Endodermal cell (in vitro differentiated cells): Measurements from ENCODE around the gene MALT1. TPM values are rescaled to one million over a fixed set of nuclear protein-coding genes. Genes with fewer than 3 reads are reported as not detected.

ENCODE experiments used
- DNase-seq: peaks from one replicate; pipeline ENCODE4 v3.0.0-alpha.2; 2017
- H3K27ac ChIP-seq: 2 replicates; pipeline ENCODE4 v1.5.1; 2013; ENCODE audit warnings: mild to moderate bottlenecking, low read depth, low read length, moderate library complexity
- H3K27me3 ChIP-seq: 2 replicates; pipeline ENCODE4 v1.6.1; 2013; ENCODE audit warnings: mild to moderate bottlenecking, low read length, moderate library complexity; ENCODE audit not compliant: insufficient read depth, control insufficient read depth, poor library complexity, severe bottlenecking
- H3K36me3 ChIP-seq: 2 replicates; pipeline ENCODE4 v1.7.0; 2013; ENCODE audit warnings: mild to moderate bottlenecking, low read length, moderate library complexity; ENCODE audit not compliant: control insufficient read depth, insufficient read depth
- H3K4me1 ChIP-seq: one replicate; pipeline ENCODE4 v1.7.0; 2013; ENCODE audit warnings: low read length; ENCODE audit not compliant: control insufficient read depth, insufficient read depth
- H3K4me3 ChIP-seq: 2 replicates; pipeline ENCODE4 v1.5.1; 2013; ENCODE audit warnings: mild to moderate bottlenecking, low read length, moderate library complexity
- H3K9ac ChIP-seq: 2 replicates; pipeline ENCODE4 v1.6.1; 2013; ENCODE audit warnings: mild to moderate bottlenecking, low read length, moderate library complexity; ENCODE audit not compliant: poor library complexity, severe bottlenecking; ENCODE audit errors: extremely low read depth
- H3K9me3 ChIP-seq: 2 replicates; pipeline ENCODE4 v1.6.1; 2013; ENCODE audit warnings: mild to moderate bottlenecking, low read length, moderate library complexity; ENCODE audit not compliant: control insufficient read depth
- H3K27ac Mint-ChIP-seq: 2 replicates; pipeline ENCODE4 v1.8.0; 2020; ENCODE audit warnings: mixed read lengths
- H3K27me3 Mint-ChIP-seq: 2 replicates; pipeline ENCODE4 v1.8.0; 2021; ENCODE audit warnings: mild to moderate bottlenecking, mixed read lengths; ENCODE audit not compliant: insufficient read depth
- H3K36me3 Mint-ChIP-seq: 2 replicates; pipeline ENCODE4 v1.8.0; 2020; ENCODE audit warnings: low read depth, mixed read lengths
- H3K4me1 Mint-ChIP-seq: 2 replicates; pipeline ENCODE4 v1.8.0; 2020; ENCODE audit warnings: mixed read lengths
- H3K4me3 Mint-ChIP-seq: 2 replicates; pipeline ENCODE4 v1.8.0; 2020; ENCODE audit warnings: mild to moderate bottlenecking, moderate library complexity, mixed read lengths
- H3K9me3 Mint-ChIP-seq: 2 replicates; pipeline ENCODE4 v1.8.0; 2020; ENCODE audit warnings: mild to moderate bottlenecking, mixed read lengths
- CTCF ChIP-seq: fragments of 200-600 bp; sonication (generic); conservative IDR thresholded peaks from 2 replicates; pipeline ENCODE4 v1.5.0; 2021; ENCODE audit warnings: antibody characterized with exemption, mild to moderate bottlenecking
- WGBS, 2 experiments: methylation state at CpG; one replicate each; pipeline versions ENCODE4 v1.1.5 to v1.1.7; 2013; ENCODE audit warnings: missing lambda C conversion rate in 2 of 2, mixed read lengths in 1 of 2; ENCODE audit not compliant: insufficient coverage in 1 of 2, insufficient read length in 1 of 2; 5-methylcytosine and 5-hydroxymethylcytosine counted together
- total RNA-seq, 2 donors: library from RNA; stranded (reverse); fragmentation: NEBNext Ultra II Directional in 1 of 2; extraction: Animal tissue kit (Norgen Biotek cat#: 25700) in 1 of 2; gene quantifications; 2 replicates in 1 of 2; 3 replicates in 1 of 2; pipeline ENCODE4 v1.2.1, GENCODE V29; 2021

The MALT1 gene
- total RNA-seq, 2 donors from 2014 or later: 14.0 to 22.1 TPM

GRCh38 chr18:58661423-58661822 is 9.8 kb upstream of the MALT1 start:
- Mint-ChIP-seq H3K27me3 (no peaks in the 10 kb centered on the region), H3K36me3 (no peaks in the 10 kb centered on the region), H3K9me3 (no peaks in the 10 kb centered on the region), H3K27ac (no peak overlapping the region), H3K4me1 (no peaks in the 10 kb centered on the region), H3K4me3 (no peak overlapping the region)
- no peaks in the 10 kb centered on the region for H3K27me3 ChIP-seq
- no peak overlapping the region for H3K27ac ChIP-seq
- H3K4me1 ChIP-seq: no peaks in the 10 kb centered on the region
- WGBS, 2 experiments: 92 to 94% methylated on average over 3 of the region's 3 CpGs
- TF ChIP-seq CTCF: peak; percentile 71
- no peak overlapping the region for H3K4me3 ChIP-seq
- no peak overlapping the region for H3K9ac ChIP-seq
- no peaks in the 10 kb centered on the region for H3K36me3 ChIP-seq
- no peaks in the 10 kb centered on the region for H3K9me3 ChIP-seq
- no peak for DNase-seq

DNA sequence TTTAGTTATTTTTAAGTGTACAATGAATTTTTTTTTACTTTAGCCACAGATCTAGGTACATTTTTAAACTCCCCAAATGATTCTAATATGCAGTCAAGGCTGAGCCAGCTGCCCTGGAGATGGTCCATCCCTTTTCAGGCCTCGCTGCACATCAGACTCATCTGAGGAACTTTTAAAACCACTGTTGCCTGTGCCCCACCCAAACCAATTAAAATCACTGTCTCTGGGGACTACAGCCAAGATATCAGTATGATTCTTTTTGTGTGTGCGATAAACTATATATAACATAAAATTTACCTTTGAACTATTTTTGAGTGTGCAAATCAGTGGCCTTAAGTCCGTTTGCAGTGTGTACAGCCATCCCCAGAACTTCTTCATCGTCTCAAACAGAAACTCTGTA is 9.1 kb upstream of the MALT1 start:
- Histone ChIP-seq H3K27me3 (no peaks in the 10 kb centered on the region), H3K4me1 (no peaks in the 10 kb centered on the region), H3K4me3 (no peak overlapping the region), H3K36me3 (no peaks in the 10 kb centered on the region), H3K9me3 (no peaks in the 10 kb centered on the region), H3K9ac (no peak overlapping the region), H3K27ac (no peak overlapping the region)
- Mint-ChIP-seq H3K27ac (no peak overlapping the region), H3K9me3 (no peaks in the 10 kb centered on the region), H3K27me3 (no peaks in the 10 kb centered on the region), H3K4me3 (no peak overlapping the region), H3K36me3 (no peaks in the 10 kb centered on the region), H3K4me1 (no peaks in the 10 kb centered on the region)
- no peak for DNase-seq
- TF ChIP-seq CTCF: no peak
- 90 to 93% methylated on average over 3 of the region's 4 CpGs for WGBS, 2 experiments

DNA sequence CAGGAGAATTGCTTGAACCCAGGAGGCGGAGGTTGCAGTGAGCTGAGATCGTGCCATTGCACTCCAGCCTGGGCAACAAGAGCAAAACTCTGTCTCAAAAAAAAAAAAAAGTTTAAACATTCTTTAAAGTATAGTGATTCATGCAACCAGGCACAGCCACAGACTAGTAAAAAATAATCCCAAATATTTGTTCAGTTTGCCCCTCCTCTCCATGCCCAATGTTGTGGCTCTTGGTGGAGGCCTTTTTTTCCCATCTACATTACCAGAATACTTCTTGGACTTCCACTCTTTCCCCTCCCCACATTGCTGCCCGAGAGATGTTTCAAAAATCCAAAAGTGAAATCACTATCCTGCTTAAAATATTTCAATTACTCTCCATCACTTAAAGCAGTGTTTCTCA is 5.1 kb upstream of the MALT1 start:
- TF ChIP-seq CTCF: no peak
- no peaks in the 10 kb centered on the region for H3K9me3 ChIP-seq
- H3K4me1 Mint-ChIP-seq: peaks cover 6% of the 10 kb centered on the region
- no peaks in the 10 kb centered on the region for H3K36me3 Mint-ChIP-seq
- no peak overlapping the region for H3K4me3 Mint-ChIP-seq
- no peaks in the 10 kb centered on the region for H3K9me3 Mint-ChIP-seq
- WGBS, 2 experiments: 88 to 89% methylated on average over 1 of the region's 3 CpGs
- H3K27ac Mint-ChIP-seq: no peak overlapping the region
- H3K4me1 ChIP-seq: no peaks in the 10 kb centered on the region
- H3K4me3 ChIP-seq: no peak overlapping the region
- H3K27me3 Mint-ChIP-seq: peaks cover 9% of the 10 kb centered on the region
- H3K36me3 ChIP-seq: no peaks in the 10 kb centered on the region
- H3K9ac ChIP-seq: no peak overlapping the region
- H3K27ac ChIP-seq: no peak overlapping the region
- peaks cover 5% of the 10 kb centered on the region for H3K27me3 ChIP-seq
- DNase-seq: no peak
